ENCODE measurements around the gene AGK.

Gene AGK, protein sequence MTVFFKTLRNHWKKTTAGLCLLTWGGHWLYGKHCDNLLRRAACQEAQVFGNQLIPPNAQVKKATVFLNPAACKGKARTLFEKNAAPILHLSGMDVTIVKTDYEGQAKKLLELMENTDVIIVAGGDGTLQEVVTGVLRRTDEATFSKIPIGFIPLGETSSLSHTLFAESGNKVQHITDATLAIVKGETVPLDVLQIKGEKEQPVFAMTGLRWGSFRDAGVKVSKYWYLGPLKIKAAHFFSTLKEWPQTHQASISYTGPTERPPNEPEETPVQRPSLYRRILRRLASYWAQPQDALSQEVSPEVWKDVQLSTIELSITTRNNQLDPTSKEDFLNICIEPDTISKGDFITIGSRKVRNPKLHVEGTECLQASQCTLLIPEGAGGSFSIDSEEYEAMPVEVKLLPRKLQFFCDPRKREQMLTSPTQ

DNA sequence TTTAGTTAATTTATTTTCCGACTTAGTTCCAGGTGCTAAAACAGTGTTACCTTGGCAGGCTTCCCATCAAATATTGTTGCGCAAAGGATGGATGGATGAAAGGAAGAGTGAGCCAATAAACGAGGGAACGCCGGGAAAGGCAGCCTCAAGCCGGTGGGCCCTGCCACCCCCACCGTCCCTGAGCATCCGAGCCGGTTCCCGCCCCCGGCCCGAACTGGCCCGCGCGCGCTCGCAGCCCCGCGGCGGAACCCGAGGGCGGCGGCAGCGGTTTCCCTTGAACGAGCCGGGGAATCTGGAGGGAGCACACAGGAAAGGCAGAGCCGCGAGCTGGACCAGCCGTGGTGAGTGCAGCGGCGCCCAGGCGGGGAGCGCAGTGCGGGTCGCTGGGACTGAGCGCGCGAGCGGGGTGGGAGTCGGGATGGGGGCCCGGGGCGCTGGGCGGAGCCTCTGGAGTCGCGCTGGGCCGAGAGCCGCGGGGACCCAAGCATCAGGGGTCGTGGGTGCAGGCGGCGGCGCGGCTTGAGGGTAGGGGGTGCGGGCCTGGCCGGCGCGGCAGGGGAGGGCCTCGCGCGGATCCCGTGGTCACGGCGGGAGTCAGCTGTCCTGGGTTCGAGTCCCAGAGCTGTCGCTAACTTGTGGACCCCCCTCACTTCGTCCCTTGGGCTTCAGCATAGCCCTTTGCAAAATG, at the start of gene AGK:
Gene AGK, plus strand, starts transcription at position 317 of the 688 bp plus-strand sequence. CDS start 4,057 bp downstream, outside the sequence.
- DNase-seq (ENCODE audit: low read depth) = no peak

DNA sequence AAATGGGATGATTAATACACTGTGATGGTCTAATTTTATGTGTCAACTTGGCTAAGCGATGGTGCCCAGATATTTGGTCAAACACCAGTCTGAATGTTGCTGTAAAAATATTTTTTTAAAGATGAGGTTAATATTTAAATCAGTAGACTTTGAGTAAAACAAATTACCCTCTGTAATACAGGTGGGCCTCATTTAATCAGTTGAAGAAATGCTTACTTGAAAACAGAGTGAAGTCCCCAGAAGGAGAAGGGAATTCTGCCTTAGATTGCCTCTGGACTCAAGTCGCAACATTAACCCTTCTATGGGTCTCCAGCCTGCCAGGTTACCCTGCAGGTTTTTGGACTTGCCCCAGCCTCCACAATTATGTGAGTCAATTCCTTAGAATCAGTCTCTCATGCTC, 49.8 kb upstream of the AGK start:
- DNase-seq (ENCODE audit: low read depth) = no peak

- DNase-seq (ENCODE audit: low read depth) = no peak
Observed at GRCh38 chr7:141511316-141511675, 39.9 kb upstream of the AGK start.

- no peak for DNase-seq (ENCODE audit: low read depth)
Observed at GRCh38 chr7:141511676-141512396, 39.4 kb upstream of the AGK start.

DNA sequence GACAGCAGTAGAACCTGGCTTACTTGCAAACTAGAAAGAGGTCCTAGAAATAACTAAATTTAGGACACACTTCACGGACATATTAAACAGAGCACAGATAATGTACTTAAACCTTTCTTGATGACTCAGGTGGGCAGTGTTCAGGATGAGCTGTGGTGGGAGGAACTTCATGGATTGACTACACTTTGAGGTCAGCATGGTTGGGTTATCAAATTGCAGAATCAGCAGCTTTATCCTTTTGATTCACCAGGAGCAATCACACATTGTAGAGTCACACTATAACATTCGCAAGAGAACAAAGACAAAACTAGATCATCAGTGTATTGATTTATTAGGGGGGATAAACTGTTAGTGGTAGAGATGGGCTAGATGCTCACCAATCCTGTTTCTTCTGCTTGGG, 38.6 kb upstream of the AGK start:
- DNase-seq (ENCODE audit: low read depth) = no peak

- no peak for DNase-seq (ENCODE audit: low read depth)
Observed at GRCh38 chr7:141513720-141514119, 37.5 kb upstream of the AGK start.

GRCh38 chr7:141515941-141516340, 35.3 kb upstream of the AGK start:
- no peak for DNase-seq (ENCODE audit: low read depth)

- no peak for DNase-seq (ENCODE audit: low read depth)
Observed at GRCh38 chr7:141519623-141520022, 31.6 kb upstream of the AGK start.

GRCh38 chr7:141522657-141523342, 28.4 kb upstream of the AGK start:
- no peak for DNase-seq (ENCODE audit: low read depth)

DNA sequence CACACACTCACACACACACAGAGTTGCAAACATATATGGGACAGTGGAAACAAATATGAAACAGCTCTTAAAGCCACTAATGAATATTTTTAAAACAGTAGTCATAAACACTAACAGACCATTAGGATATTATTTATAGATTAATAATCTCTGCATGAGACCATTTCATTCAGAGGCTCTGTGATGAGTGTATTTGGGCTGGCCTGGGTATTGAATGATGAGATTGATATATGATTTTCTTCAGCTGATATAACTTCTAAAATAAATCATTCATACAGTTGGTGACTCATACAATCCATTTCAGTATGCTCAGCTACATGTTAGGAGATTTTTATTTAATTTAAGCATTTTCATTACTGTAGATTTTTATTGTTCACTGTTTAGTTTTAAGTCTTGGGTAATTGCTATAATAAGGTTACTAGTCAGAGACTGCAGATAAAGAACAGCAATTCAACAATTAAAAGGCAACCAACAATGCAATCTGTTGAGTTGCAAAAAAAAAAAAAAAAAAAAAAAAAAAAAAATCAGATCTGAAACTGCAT, 25.2 kb upstream of the AGK start:
- no peak for DNase-seq (ENCODE audit: low read depth)

DNA sequence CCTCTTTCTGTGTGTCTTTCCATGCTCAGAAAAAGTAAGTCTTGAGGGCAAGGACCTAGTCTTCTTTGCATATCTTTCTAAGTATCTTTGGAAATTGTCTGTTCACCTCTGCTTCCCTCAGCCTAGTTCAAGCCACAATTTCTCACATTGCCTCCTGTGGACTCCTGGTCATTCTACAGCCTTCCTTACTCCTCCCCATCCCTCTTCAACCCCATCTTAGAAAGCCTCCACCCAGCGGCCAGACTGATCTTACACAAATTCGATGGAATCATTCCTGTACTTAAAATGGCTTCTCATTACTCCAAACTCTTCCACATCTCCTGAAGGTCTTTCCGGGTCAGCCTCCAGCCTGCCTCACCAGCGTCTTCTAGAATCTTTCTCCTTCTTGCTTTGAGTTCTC, 24.1 kb upstream of the AGK start:
- DNase-seq (ENCODE audit: low read depth) = no peak

- DNase-seq (ENCODE audit: low read depth) = no peak
Observed at GRCh38 chr7:141528399-141528798, 22.8 kb upstream of the AGK start.

- DNase-seq (ENCODE audit: low read depth) = peak; percentile 40
Observed at GRCh38 chr7:141533149-141533949, 17.9 kb upstream of the AGK start.

DNA sequence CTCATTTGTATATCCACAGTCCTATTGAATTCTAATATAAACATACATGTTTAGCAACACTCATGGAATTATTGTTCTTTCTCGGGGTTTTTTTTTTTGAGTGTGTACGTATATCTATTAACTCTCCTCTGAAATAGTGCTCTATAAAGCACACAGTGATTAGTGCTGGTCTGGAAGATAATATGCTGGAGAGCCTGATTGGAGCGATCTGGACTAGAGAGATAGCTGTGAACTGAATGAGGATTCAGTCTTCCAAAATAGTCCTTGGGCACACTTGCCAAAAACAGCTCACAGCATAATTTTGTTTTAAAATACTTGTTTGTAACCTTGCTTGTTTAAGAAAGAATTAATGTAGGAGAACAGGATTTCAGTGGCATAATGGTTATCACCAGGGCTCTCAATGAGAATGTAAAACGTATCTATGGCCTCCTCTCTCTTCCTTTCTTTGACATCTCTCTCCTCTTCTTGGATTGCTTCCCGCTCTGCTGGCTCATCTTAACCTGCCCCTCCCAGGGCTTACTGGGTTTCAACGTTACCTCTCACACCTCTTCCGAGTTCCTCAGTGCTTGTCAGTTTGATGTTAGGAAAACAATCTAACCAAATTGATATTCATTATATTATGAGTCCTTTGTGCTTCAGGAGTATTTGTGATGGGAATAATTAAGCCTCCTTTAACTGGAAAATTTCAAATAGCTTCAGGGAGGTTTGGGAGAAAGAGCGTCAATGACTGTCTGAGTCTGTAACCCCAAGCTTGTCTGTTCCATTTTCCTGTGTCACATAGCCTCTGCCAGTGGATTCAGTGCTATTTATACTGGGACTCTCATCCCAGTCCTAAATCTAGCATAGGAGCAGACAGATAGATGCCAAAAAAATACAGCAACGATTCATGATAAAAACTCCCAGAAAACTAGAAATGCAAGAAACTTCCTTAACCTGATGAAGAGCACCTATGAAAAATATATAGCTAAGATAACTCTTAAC, 16.2 kb upstream of the AGK start:
- no peak for DNase-seq (ENCODE audit: low read depth)

GRCh38 chr7:141537906-141538305, 13.3 kb upstream of the AGK start:
- no peak for DNase-seq (ENCODE audit: low read depth)

DNA sequence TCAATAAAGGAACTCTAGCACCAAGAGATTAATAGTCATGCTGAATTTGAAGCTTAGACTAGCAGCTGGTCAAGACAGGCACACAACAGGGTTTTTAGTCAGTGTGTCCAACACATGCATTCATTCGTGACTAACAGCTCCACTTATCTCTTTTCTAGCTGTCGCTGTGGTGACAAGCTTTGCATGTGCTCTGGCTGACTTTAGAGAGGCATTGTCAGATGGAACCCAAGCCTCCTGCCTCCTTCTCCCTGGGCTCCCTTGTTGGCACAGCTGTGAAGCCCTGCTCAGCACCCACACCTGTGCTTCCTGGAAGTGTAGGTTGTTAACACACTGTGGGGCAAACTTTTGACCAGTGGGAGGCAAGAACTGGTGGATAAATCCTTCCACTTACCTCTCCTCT, 9.8 kb upstream of the AGK start:
- DNase-seq (ENCODE audit: low read depth) = no peak

DNA sequence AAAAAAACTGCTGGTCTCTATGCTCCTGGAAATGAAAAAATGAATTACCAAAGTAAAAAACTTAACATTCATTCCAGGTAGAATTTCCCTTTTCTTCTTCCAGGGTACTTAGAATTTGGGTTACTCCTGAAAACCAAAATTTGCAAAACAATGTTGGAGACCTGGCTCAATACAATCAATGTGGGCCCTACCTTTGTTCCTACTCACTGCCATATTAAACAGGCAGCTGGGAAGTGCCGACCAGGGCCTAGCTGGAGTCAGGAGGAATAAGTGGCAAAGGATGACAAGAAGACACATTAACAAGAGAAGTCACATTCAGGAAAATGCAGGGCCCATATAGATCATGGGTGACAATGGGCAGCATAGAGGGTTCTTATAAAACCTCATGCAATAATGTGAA, 6.4 kb upstream of the AGK start:
- no peak for DNase-seq (ENCODE audit: low read depth)

GRCh38 chr7:141549582-141549981, 1.6 kb upstream of the AGK start:
- no peak for DNase-seq (ENCODE audit: low read depth)

DNA sequence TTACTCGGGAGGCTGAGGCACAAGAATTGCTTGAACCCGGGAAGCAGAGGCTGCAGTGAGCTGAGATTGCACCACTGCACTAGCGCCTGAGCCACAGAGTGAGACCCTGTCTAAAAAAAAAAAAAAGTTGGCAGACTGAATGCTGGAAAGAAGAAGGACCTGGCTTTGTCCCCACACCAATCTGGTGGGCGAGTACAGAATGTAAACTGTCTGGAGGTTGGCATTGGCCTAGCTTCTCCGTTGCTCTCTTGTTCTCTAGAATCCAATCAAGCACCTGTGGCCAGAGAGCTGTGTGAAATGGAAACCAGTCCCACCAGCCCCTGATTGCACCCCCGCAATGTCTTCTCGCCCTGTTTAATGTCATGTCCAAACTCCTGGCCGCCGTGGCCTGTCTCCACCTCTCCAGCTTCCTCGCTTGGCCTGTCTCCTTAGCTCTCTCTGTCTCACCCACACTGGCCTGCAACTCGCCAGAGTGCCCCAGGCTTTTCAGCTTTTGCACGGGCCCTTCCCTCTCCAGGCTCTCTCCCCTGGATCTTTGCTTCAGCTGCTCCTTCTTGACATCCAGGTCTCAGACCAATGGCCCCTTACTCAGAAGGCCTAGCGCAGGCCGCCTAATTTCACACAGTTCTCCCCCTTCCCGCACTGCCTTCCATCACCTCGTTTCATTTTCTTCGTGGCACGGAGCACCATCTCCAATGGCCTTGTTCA, 670 bp upstream of the AGK start:
- no peak for DNase-seq (ENCODE audit: low read depth)

Measured in non-pigmented ciliary epithelial cell (primary cell).